HEK293 (cell line): ENCODE data around the gene EFHC1.

Source experiments
- GFI1B ChIP-seq: fragments of 450-650 bp; formaldehyde crosslinking; IDR thresholded peaks from 2 replicates; pipeline ENCODE4 v1.5.1; 2016; ENCODE audit warnings: missing biosample characterization, missing genetic modification characterization
- HOXA7 ChIP-seq: sonication (generic); formaldehyde crosslinking; IDR thresholded peaks from 2 replicates; pipeline ENCODE4 v1.8.1; 2022; ENCODE audit warnings: missing genetic modification reagents, borderline replicate concordance
- MYNN ChIP-seq: fragments of 450-650 bp; formaldehyde crosslinking; IDR thresholded peaks from 2 replicates; pipeline ENCODE4 v1.5.1; 2016; ENCODE audit warnings: missing biosample characterization, missing genetic modification characterization, borderline replicate concordance
- SP2 ChIP-seq: fragments of 450-650 bp; formaldehyde crosslinking; IDR thresholded peaks from 2 replicates; pipeline ENCODE4 v1.5.1; 2016; ENCODE audit warnings: missing biosample characterization, missing genetic modification characterization
- SP7 ChIP-seq: fragments of 450-650 bp; formaldehyde crosslinking; IDR thresholded peaks from 2 replicates; pipeline ENCODE4 v1.5.1; 2016; ENCODE audit warnings: missing biosample characterization, missing genetic modification characterization
- TCF7L2 ChIP-seq: IDR thresholded peaks from 2 replicates; pipeline ENCODE4 v1.6.1; 2011; ENCODE audit warnings: low read depth, mild to moderate bottlenecking, inconsistent platforms, low read length, moderate library complexity, borderline replicate concordance
- ZNF350 ChIP-seq: fragments of 450-650 bp; formaldehyde crosslinking; IDR thresholded peaks from 2 replicates; pipeline ENCODE4 v1.5.0; 2017; ENCODE audit warnings: missing biosample characterization, mild to moderate bottlenecking, missing genetic modification characterization
- ZNF37A ChIP-seq: fragments of 450-650 bp; IDR thresholded peaks from 2 replicates; pipeline ENCODE4 v1.5.1; 2018; ENCODE audit warnings: missing biosample characterization, missing genetic modification characterization
- ZNF600 ChIP-seq: fragments of 450-650 bp; formaldehyde crosslinking; IDR thresholded peaks from 2 replicates; pipeline ENCODE4 v1.5.1; 2016; ENCODE audit warnings: missing biosample characterization, missing genetic modification characterization
- ZNF621 ChIP-seq: fragments of 450-650 bp; formaldehyde crosslinking; IDR thresholded peaks from 2 replicates; pipeline ENCODE4 v1.5.1; 2017; ENCODE audit warnings: missing biosample characterization, missing genetic modification characterization
- TF ChIP-seq, protein P1 (sequence below): fragments of 450-650 bp; formaldehyde crosslinking; IDR thresholded peaks from 2 replicates; pipeline ENCODE4 v1.5.1; 2016; ENCODE audit warnings: missing biosample characterization, missing genetic modification characterization
- TF ChIP-seq, protein P2 (sequence below): fragments of 450-650 bp; formaldehyde crosslinking; IDR thresholded peaks from 2 replicates; pipeline ENCODE4 v1.5.1; 2016; ENCODE audit warnings: missing biosample characterization, missing genetic modification characterization
- TF ChIP-seq, protein P3 (sequence below): fragments of 450-650 bp; formaldehyde crosslinking; IDR thresholded peaks from 2 replicates; pipeline ENCODE4 v1.5.1; 2016; ENCODE audit warnings: missing biosample characterization, missing genetic modification characterization
- TF ChIP-seq, protein P4 (sequence below): fragments of 450-650 bp; formaldehyde crosslinking; IDR thresholded peaks from 2 replicates; pipeline ENCODE4 v1.5.1; 2017; ENCODE audit warnings: missing biosample characterization, missing genetic modification characterization

DNA sequence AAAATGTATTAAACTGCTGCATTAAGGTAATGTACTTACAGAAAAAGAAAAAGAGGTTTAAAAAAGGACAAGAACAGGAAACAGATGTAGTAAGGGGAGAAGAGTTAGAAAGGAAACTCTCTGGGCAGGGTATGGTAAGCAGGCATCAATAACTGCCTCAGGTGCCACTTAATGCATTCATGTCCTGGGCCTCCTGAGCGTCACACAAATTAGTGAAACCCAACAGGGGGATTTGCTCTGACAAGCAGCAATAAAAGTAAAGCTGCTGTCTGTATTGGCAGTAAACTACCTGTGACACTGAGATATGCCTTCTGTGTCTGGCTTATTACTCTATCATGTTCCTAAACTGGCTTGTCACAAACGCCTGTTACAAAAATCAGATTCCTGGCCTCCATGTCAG lies 1.5 kb upstream of the EFHC1 start:
- TF ChIP-seq, protein P1, sequence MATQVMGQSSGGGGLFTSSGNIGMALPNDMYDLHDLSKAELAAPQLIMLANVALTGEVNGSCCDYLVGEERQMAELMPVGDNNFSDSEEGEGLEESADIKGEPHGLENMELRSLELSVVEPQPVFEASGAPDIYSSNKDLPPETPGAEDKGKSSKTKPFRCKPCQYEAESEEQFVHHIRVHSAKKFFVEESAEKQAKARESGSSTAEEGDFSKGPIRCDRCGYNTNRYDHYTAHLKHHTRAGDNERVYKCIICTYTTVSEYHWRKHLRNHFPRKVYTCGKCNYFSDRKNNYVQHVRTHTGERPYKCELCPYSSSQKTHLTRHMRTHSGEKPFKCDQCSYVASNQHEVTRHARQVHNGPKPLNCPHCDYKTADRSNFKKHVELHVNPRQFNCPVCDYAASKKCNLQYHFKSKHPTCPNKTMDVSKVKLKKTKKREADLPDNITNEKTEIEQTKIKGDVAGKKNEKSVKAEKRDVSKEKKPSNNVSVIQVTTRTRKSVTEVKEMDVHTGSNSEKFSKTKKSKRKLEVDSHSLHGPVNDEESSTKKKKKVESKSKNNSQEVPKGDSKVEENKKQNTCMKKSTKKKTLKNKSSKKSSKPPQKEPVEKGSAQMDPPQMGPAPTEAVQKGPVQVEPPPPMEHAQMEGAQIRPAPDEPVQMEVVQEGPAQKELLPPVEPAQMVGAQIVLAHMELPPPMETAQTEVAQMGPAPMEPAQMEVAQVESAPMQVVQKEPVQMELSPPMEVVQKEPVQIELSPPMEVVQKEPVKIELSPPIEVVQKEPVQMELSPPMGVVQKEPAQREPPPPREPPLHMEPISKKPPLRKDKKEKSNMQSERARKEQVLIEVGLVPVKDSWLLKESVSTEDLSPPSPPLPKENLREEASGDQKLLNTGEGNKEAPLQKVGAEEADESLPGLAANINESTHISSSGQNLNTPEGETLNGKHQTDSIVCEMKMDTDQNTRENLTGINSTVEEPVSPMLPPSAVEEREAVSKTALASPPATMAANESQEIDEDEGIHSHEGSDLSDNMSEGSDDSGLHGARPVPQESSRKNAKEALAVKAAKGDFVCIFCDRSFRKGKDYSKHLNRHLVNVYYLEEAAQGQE (tag by site-specific recombination), result no peak
- TF ChIP-seq HOXA7 (CRISPR knock-in tag), result no peak
- TF ChIP-seq, protein P2, sequence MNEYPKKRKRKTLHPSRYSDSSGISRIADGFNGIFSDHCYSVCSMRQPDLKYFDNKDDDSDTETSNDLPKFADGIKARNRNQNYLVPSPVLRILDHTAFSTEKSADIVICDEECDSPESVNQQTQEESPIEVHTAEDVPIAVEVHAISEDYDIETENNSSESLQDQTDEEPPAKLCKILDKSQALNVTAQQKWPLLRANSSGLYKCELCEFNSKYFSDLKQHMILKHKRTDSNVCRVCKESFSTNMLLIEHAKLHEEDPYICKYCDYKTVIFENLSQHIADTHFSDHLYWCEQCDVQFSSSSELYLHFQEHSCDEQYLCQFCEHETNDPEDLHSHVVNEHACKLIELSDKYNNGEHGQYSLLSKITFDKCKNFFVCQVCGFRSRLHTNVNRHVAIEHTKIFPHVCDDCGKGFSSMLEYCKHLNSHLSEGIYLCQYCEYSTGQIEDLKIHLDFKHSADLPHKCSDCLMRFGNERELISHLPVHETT (tag by site-specific recombination), result no peak
- TF ChIP-seq, protein P3, sequence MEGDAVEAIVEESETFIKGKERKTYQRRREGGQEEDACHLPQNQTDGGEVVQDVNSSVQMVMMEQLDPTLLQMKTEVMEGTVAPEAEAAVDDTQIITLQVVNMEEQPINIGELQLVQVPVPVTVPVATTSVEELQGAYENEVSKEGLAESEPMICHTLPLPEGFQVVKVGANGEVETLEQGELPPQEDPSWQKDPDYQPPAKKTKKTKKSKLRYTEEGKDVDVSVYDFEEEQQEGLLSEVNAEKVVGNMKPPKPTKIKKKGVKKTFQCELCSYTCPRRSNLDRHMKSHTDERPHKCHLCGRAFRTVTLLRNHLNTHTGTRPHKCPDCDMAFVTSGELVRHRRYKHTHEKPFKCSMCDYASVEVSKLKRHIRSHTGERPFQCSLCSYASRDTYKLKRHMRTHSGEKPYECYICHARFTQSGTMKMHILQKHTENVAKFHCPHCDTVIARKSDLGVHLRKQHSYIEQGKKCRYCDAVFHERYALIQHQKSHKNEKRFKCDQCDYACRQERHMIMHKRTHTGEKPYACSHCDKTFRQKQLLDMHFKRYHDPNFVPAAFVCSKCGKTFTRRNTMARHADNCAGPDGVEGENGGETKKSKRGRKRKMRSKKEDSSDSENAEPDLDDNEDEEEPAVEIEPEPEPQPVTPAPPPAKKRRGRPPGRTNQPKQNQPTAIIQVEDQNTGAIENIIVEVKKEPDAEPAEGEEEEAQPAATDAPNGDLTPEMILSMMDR (tag by site-specific recombination), result no peak
- no peak for TF ChIP-seq SP2 (tag by site-specific recombination)
- no peak for TF ChIP-seq ZNF621 (tag by site-specific recombination)
- TF ChIP-seq TCF7L2, result no peak
- TF ChIP-seq SP7 (tag by site-specific recombination), result no peak
- no peak for TF ChIP-seq ZNF37A (tag by site-specific recombination)
- TF ChIP-seq MYNN (tag by site-specific recombination), result no peak
- TF ChIP-seq ZNF600, result no peak
- TF ChIP-seq GFI1B (tag by site-specific recombination), result no peak
- no peak for TF ChIP-seq ZNF350 (tag by site-specific recombination)
- TF ChIP-seq, protein P4, sequence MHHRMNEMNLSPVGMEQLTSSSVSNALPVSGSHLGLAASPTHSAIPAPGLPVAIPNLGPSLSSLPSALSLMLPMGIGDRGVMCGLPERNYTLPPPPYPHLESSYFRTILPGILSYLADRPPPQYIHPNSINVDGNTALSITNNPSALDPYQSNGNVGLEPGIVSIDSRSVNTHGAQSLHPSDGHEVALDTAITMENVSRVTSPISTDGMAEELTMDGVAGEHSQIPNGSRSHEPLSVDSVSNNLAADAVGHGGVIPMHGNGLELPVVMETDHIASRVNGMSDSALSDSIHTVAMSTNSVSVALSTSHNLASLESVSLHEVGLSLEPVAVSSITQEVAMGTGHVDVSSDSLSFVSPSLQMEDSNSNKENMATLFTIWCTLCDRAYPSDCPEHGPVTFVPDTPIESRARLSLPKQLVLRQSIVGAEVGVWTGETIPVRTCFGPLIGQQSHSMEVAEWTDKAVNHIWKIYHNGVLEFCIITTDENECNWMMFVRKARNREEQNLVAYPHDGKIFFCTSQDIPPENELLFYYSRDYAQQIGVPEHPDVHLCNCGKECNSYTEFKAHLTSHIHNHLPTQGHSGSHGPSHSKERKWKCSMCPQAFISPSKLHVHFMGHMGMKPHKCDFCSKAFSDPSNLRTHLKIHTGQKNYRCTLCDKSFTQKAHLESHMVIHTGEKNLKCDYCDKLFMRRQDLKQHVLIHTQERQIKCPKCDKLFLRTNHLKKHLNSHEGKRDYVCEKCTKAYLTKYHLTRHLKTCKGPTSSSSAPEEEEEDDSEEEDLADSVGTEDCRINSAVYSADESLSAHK (tag by site-specific recombination), result no peak
